ENCODE measurements around the gene TPCN1.

- TF ChIP-seq POLR2A (IDR thresholded peaks at IDR 0.05), result no peak
- no peak for TF ChIP-seq CTCF (IDR thresholded peaks at IDR 0.05)
Measured at GRCh38 chr12:113284751-113285150, 63.5 kb downstream of the TPCN1 start.
